Non-pigmented ciliary epithelial cell (primary cell): ENCODE data around the gene RNF212.
"Not testable (repeated sequence)": the region's sequence is repeated elsewhere in the genome, so short reads cannot be mapped to it uniquely, and the experiment has no call there.

ENCODE experiments used
- DNase-seq: peaks from one replicate; pipeline ENCODE4 v3.0.0-alpha.2; 2010; ENCODE audit warnings: low read depth

The RNF212 gene

DNA sequence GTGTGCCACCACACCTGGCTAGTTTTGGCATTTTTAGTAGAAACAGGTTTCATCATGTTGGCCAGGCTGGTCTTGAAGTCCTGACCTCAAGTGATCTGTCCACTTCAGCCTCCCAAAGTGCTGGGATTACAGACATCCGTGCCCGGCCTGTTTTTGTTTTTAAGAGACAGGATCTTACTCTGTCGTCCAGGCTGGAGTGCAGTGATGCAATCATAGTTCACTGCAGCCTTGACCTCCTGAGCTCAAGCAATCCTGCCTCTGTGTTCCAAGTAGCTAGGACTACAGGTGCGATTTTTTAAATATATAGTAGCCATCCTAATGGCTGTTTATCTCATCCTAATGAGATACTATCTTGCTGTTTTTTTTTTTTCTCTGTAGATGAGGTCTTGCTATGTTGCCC lies 47.6 kb downstream of the RNF212 start:
- no peak for DNase-seq

DNA sequence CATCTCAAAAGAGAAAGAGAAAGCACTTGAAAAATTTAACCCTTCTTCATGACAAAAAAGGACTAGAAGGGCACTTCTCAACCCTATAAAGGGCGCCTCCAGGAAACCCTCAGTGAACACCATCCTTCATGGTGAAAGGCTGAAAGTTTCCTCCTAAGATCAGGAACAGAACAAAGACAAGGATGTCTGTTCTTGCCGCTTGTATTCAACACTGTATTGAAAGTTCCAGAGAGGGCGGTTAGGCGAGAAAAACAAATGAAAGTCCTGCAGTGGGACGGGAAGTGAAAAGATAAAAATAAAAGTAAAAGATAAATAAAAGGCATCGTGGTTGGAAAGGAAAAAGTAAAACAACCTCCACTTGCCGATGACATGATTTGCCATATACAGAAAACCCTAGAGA lies 50.9 kb downstream of the RNF212 start:
- DNase-seq = no peak

GRCh38 chr4:1061760-1062159 lies 51.6 kb downstream of the RNF212 start:
- DNase-seq = no peak

- DNase-seq = no peak
Observed at GRCh38 chr4:1061056-1061700, 52.2 kb downstream of the RNF212 start.

GRCh38 chr4:1060621-1061020 lies 52.7 kb downstream of the RNF212 start:
- no peak for DNase-seq

GRCh38 chr4:1060121-1060520 lies 53.2 kb downstream of the RNF212 start:
- DNase-seq = no peak

DNA sequence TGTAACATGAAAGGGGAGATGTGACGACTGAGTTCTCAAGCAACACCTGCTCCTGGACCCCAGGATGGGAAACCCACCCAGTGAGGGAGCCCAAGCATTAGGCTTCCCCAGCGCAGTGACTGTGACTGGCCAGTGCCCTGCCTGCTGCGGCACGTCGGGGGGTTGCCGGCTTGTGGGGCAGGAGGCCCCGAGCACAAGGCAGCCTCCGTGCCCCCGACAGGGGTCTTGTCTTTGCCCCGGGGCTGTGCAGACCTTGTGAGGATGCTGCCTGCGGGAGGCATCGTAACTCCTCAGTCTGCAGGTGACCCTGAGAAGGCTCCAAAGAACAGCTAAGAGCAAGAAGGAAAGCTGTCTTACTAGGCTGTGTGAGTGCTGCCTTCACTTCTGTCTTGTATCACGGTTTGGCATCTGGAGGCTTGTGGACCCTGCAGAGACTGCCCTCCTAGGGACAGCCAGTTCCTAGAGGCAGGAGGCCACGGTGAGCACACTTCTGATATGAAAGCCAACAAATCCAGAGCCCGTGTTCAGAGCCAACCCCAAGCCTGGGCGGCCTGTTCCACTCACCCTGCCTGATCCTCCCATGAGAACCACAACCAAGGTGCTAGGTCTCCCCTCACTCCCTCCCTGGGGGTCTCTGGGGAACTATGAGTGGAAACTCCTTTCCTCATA lies 54.2 kb downstream of the RNF212 start:
- DNase-seq = no peak

DNA sequence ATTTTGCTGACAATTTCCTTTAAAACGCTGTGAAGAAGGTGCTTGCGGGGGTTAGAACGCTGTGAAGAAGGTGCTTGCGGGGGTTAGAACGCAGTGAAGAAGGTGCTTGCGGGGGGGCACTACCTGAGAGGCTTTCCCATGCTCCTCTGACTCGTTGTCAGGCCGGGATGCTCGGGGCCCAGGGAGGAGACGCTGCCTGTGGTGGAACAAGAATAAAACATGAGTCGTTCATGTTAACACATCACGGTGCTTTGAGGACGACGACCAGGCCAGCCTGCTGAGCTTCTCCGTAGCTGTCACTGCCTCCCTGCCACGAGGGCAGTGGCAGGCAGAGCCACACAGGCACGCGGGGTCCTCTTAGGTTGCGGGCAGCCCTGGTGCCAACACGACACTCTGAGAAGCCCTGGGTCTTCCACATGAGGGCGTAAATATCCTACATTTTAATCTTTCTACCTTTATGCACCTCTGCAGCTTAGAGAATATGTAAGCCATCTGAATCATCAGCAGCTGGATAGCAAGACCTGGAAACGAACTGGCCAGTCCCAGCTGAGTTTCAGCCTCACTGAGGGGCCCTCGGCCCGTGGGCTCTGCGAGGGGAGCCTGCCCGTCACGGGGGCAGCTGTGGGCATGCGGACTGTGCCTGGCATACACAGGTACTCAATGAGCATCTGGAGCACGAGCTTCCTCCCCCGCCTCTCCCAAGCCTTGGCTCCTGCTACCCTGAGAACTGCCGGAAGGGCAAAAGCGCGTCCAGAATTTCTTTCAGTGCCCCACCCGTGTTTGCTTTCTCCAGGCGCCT lies 55.0 kb downstream of the RNF212 start:
- DNase-seq = no peak

- no peak for DNase-seq
Observed at GRCh38 chr4:1057403-1057745, 56.0 kb downstream of the RNF212 start.

DNA sequence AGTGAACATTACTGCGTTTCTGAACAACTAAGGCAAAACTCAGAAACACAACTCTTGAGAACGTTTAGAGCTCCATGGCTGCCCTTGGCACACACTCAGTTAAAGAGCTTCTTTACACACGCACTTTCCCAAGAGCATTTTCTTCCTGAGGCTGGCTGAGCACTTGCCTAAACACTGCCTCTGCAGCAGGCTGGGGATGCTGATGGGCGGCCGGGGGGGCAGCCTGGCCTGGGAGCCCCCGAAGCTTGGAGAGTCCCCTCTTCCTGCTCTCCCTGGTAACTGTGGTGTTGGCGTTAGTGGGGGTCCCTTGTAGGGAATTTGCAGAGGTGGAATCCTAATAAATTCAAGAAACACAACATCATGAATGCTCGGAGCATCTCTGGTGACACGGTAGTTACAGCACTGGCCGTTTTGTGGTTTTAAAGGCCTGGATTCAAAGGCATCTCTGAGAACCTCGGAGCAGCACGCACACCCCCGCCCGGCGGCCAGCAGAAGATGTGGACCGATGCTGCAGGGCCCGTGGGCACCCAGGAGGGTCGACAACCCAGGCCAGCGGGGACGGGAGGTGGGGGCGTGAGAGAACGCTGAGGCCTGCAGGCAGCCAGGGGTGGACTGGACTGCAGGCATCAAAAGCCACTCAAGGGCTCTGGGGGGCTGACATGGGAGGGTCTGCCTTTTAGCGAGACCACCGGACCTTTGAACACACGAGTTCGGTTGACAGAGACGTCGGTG lies 56.5 kb downstream of the RNF212 start:
- DNase-seq = no peak

- DNase-seq = no peak
Observed at GRCh38 chr4:1055721-1056590, 57.4 kb downstream of the RNF212 start.

DNA sequence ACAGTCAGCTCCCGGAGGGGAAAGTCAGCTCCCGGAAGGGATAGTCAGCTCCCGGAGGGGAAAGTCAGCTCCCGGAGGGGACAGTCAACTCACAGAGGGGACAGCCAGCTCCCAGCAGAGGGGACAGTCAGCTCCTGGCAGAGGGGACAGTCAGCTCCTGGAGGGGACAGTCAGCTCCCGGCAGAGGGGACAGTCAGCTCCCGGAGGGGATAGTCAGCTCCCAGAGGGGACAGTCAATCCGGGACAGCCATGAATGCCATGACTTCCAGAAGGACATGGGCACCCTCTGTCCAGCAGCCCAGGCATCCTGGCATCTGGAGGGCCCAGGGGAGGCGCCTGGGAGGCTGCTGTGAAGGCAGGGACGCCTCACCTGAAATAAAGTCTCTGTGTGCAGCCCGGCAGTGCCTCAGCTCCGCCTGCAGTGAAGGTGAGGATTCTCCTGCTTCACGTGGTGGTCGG lies 58.1 kb downstream of the RNF212 start:
- not testable (repeated sequence) for DNase-seq

DNA sequence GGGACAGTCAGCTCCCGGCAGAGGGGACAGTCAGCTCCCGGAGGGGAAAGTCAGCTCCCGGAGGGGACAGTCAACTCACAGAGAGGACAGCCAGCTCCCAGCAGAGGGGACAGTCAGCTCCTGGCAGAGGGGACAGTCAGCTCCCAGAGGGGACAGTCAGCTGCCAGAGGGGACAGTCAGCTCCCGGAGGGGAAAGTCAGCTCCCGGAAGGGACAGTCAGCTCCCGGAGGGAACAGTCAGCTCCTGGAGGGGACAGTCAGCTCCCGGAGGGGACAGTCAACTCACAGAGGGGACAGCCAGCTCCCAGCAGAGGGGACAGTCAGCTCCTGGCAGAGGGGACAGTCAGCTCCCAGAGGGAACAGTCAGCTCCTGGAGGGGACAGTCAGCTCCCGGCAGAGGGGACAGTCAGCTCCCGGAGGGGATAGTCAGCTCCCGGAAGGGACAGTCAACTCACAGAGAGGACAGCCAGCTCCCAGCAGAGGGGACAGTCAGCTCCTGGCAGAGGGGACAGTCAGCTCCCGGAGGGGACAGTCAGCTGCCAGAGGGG lies 58.6 kb downstream of the RNF212 start:
- not testable (repeated sequence) for DNase-seq

GRCh38 chr4:1053891-1054290 lies 59.5 kb downstream of the RNF212 start:
- not testable (repeated sequence) for DNase-seq

GRCh38 chr4:1053080-1053661 lies 60.2 kb downstream of the RNF212 start:
- DNase-seq = no peak

- DNase-seq = no peak
Observed at GRCh38 chr4:1052231-1052671, 61.1 kb downstream of the RNF212 start.

DNA sequence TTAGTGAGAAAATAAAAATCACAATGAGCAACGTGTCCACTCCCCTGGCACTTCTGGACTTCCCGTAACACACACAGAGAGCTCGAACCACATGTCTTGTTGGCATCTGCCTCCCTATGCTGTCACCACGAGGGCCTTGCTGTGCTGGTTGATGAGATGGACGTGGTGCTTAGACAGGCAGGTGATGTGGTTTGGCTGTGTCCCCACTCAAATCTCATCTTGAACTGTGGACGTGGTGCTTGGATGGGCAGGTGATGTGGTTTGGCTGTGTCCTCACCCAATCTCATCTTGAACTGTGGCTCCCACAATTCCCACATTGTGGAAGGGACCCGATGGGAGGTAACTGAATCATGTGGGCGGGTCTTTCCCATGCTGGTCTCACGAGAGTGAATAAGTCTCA lies 61.9 kb downstream of the RNF212 start:
- no peak for DNase-seq

- no peak for DNase-seq
Observed at GRCh38 chr4:1050486-1051213, 62.7 kb downstream of the RNF212 start.

DNA sequence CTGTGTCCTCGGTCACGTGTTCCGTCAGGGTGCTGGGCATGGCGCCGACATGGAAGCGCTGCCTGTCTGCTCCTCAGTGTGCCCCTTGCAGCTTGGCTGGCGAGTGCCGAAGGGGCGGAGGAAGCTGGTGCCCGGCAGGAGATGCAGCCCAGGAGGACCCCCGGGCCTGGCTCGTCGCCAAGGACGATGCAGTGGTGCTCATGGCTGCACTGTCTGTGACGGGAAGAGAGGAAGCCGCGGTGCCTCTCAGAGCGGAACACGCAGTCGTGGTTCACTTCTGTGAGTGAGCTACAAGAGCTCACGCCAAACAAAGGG lies 63.8 kb downstream of the RNF212 start:
- no peak for DNase-seq
